Stomach (tissue), 9 donors: ENCODE measurements around the gene RTTN. TPM values are rescaled to one million over a fixed set of nuclear protein-coding genes. Genes with fewer than 3 reads are reported as not detected.

Experiments used
- DNase-seq, 2 donors: peaks; one replicate each; pipeline versions ENCODE4 v3.0.0 to v3.0.0-alpha.2; 2013 to 2019
- H3K27ac ChIP-seq, 5 donors: fragments of 200-600 bp in 4 of 5; sonication (generic) in 4 of 5; one replicate each; pipeline ENCODE4 v1.5.1; 2013 to 2019; ENCODE audit warnings: mild to moderate bottlenecking in 1 of 5, moderate library complexity in 1 of 5
- H3K27me3 ChIP-seq, 3 donors: fragments of 200-600 bp; sonication (generic); one replicate each; pipeline ENCODE4 v1.5.1; 2017 to 2019; ENCODE audit warnings: mixed run types in 1 of 3
- H3K36me3 ChIP-seq, 4 donors: fragments of 200-600 bp; sonication (generic); 1 replicate in 3 of 4; 2 replicates in 1 of 4; pipeline ENCODE4 v1.5.1; 2016 to 2019
- H3K4me1 ChIP-seq, 4 donors: fragments of 200-600 bp; sonication (generic); one replicate each; pipeline ENCODE4 v1.5.1; 2016 to 2019
- H3K4me3 ChIP-seq, 4 donors: fragments of 200-600 bp; sonication (generic) in 3 of 4; one replicate each; pipeline ENCODE4 v1.5.1; 2016 to 2019; ENCODE audit warnings: mild to moderate bottlenecking in 1 of 4
- H3K9me3 ChIP-seq, 4 donors: fragments of 200-600 bp; sonication (generic); one replicate each; pipeline ENCODE4 v1.5.1; 2016 to 2019
- CTCF ChIP-seq, 7 experiments: fragments of 450-650 bp in 4 of 7; fragments of 200-600 bp in 3 of 7; sonication (generic) in 3 of 7; IDR thresholded peaks; one replicate each; pipeline ENCODE4 v1.5.1; 2016 to 2019; ENCODE audit warnings: antibody characterized with exemption in 7 of 7, control low read depth in 2 of 7, mild to moderate bottlenecking in 1 of 7
- EP300 ChIP-seq: sonication (generic); formaldehyde crosslinking; IDR thresholded peaks from one replicate; pipeline ENCODE4 v1.6.1; 2017; ENCODE audit warnings: antibody characterized with exemption
- POLR2A ChIP-seq, 4 donors: fragments of 450-650 bp; IDR thresholded peaks; one replicate each; pipeline ENCODE4 v1.6.1; 2016; ENCODE audit warnings: antibody characterized with exemption in 4 of 4, control low read depth in 2 of 4, mild to moderate bottlenecking in 1 of 4, moderate library complexity in 1 of 4
- POLR2AphosphoS5 ChIP-seq, 3 donors: sonication (generic); formaldehyde crosslinking; IDR thresholded peaks; one replicate each; pipeline ENCODE4 v1.6.1; 2016; ENCODE audit warnings: antibody characterized with exemption in 3 of 3
- WGBS, 5 donors: extraction: QIAGEN DNeasy Blood & Tissue Kit in 3 of 5; methylation state at CpG; one replicate each; pipeline versions ENCODE4 v1.1.5 to v1.1.7; 2013 to 2018; 5-methylcytosine and 5-hydroxymethylcytosine counted together
- intact Hi-C: fragments of 100-400 bp; cut with DNase I; formaldehyde crosslinking; loops from one replicate; pipeline ENCODE4 v1.15.1; 2023; ENCODE audit warnings: low total_unique reads
- polyA plus RNA-seq, 3 donors: library from polyadenylated mRNA; stranded (reverse); fragments of 200-250 nt; gene quantifications; one replicate each; pipeline ENCODE4 v1.2.3, GENCODE V29; 2013
- total RNA-seq, 5 donors: library from RNA; depleted of rRNA; stranded (reverse); fragments of >200 nt; gene quantifications; one replicate each; pipeline versions ENCODE4 v1.1.0 to v1.2.3, GENCODE V29; 2014 to 2016
- donor health status: healthy with polysubstance abuse.
- donor health status: Bipolar disorder and iron deficiency.
- donor health status: healthy.

The RTTN gene
- total and polyA plus RNA-seq, 8 donors, result 2.1 to 52.1 (median 10.2) TPM

GRCh38 chr18:70154591-70155194 lies 50.8 kb downstream of the RTTN start:
- 56 to 73% (median 60%) methylated on average over 4 of the region's 4 CpGs for WGBS, 5 donors
- TF ChIP-seq POLR2AphosphoS5 (IDR thresholded peaks at IDR 0.05) (no peak), POLR2A (IDR thresholded peaks at IDR 0.05) (no peak), CTCF (IDR thresholded peaks at IDR 0.05) (no peak), EP300 (no peak)
- peaks cover 3 to 15% (median 10%) of the 10 kb centered on the region in 4 donors for H3K36me3 ChIP-seq
- no peak overlapping the region for H3K27ac ChIP-seq
- no peaks in the 10 kb centered on the region for H3K4me1 ChIP-seq
- no peaks in the 10 kb centered on the region for H3K27me3 ChIP-seq
- no peak overlapping the region for H3K4me3 ChIP-seq
- no peak for DNase-seq
- intact Hi-C loops, result no loop called here
- H3K9me3 ChIP-seq, result no peaks in the 10 kb centered on the region

- Histone ChIP-seq H3K9me3 (no peaks in the 10 kb centered on the region), H3K4me1 (no peaks in the 10 kb centered on the region), H3K36me3 (peaks cover 8 to 39% (median 36%) of the 10 kb centered on the region in 4 donors), H3K4me3 (no peak overlapping the region), H3K27ac (no peak overlapping the region), H3K27me3 (no peaks in the 10 kb centered on the region)
- intact Hi-C loops, result no loop called here
- WGBS, 5 donors, result 71 to 80% (median 75%) methylated on average over 3 of the region's 3 CpGs
- TF ChIP-seq EP300 (no peak), POLR2A (IDR thresholded peaks at IDR 0.05) (no peak)
- no peak for DNase-seq
Observed at GRCh38 chr18:70151614-70152013, 53.9 kb downstream of the RTTN start.

GRCh38 chr18:70149616-70150301 lies 55.7 kb downstream of the RTTN start:
- Histone ChIP-seq H3K27me3 (no peaks in the 10 kb centered on the region), H3K9me3 (no peaks in the 10 kb centered on the region), H3K27ac (no peak overlapping the region), H3K4me3 (no peak overlapping the region), H3K36me3 (peaks cover 8 to 57% (median 51%) of the 10 kb centered on the region in 4 donors), H3K4me1 (no peaks in the 10 kb centered on the region)
- peak in 1 of 2 donors; percentile 19 for DNase-seq
- WGBS, 5 donors, result 88 to 98% (median 92%) methylated on average over 5 of the region's 5 CpGs
- intact Hi-C loops, result no loop called here
- TF ChIP-seq POLR2A (IDR thresholded peaks at IDR 0.05) (no peak), EP300 (no peak), POLR2AphosphoS5 (IDR thresholded peaks at IDR 0.05) (no peak), CTCF (IDR thresholded peaks at IDR 0.05) (no peak)

GRCh38 chr18:70149156-70149555 lies 56.3 kb downstream of the RTTN start:
- 86 to 98% (median 96%) methylated on average over 2 of the region's 2 CpGs for WGBS, 5 donors
- H3K27me3 ChIP-seq, result no peaks in the 10 kb centered on the region
- TF ChIP-seq POLR2AphosphoS5 (IDR thresholded peaks at IDR 0.05) (no peak), EP300 (no peak), CTCF (IDR thresholded peaks at IDR 0.05) (no peak), POLR2A (IDR thresholded peaks at IDR 0.05) (no peak)
- H3K9me3 ChIP-seq, result no peaks in the 10 kb centered on the region
- DNase-seq, result no peak
- no peaks in the 10 kb centered on the region for H3K4me1 ChIP-seq
- no peak overlapping the region for H3K4me3 ChIP-seq
- no peak overlapping the region for H3K27ac ChIP-seq
- peaks cover 8 to 63% (median 57%) of the 10 kb centered on the region in 4 donors for H3K36me3 ChIP-seq
- intact Hi-C loops, result no loop called here
